ENCODE results near the gene PAM. TPM values are rescaled to one million over a fixed set of nuclear protein-coding genes. Genes with fewer than 3 reads are reported as not detected.
A peak's percentile ranks its signal among the peaks of the same experiment; 100 is the strongest.

The PAM gene
- total and polyA plus RNA-seq, 5 experiments from 2014 or later, result 8.0 to 15.9 (median 9.7) TPM

GRCh38 chr5:102858808-102859207 is 103.7 kb downstream of the PAM start:
- H3K27me3 Mint-ChIP-seq, result peaks cover 0 to 4% (median 0%) of the 10 kb centered on the region in 5 donors
- POLR2A ChIA-PET, result no interaction called here

GRCh38 chr5:102860035-102860434 is 104.9 kb downstream of the PAM start:
- H3K9me3 Mint-ChIP-seq, result peaks cover 0 to 2% (median 0%) of the 10 kb centered on the region in 9 donors
- no peak overlapping the region for H3K4me3 Mint-ChIP-seq
- DNase-seq, result no peak
- peaks cover 0 to 2% (median 0%) of the 10 kb centered on the region in 3 donors for H3K36me3 Mint-ChIP-seq
- H3K4me1 Mint-ChIP-seq, result peaks cover 1 to 23% (median 8%) of the 10 kb centered on the region in 4 donors
- POLR2A ChIA-PET, result no interaction called here
- no peak for ATAC-seq
- peaks cover 2 to 6% (median 5%) of the 10 kb centered on the region in 5 donors for H3K27me3 Mint-ChIP-seq
- H3K27ac Mint-ChIP-seq, result peak overlapping the region in 1 of 10 donors; percentile 58

More at GRCh38 chr5:102858808-102859207, 103.7 kb downstream of the PAM start:
- H3K36me3 Mint-ChIP-seq, result peaks cover 0 to 2% (median 0%) of the 10 kb centered on the region in 3 donors
- peaks cover 0 to 2% (median 0%) of the 10 kb centered on the region in 9 donors for H3K9me3 Mint-ChIP-seq
- no peak overlapping the region for H3K27ac Mint-ChIP-seq
- no peak overlapping the region for H3K4me3 Mint-ChIP-seq
- DNase-seq, result no peak
- no peak for ATAC-seq
- peaks cover 0 to 30% (median 8%) of the 10 kb centered on the region in 4 donors for H3K4me1 Mint-ChIP-seq

- POLR2A ChIA-PET, result no interaction called here
- Mint-ChIP-seq H3K9me3 (no peaks in the 10 kb centered on the region), H3K4me1 (peaks cover 9 to 22% (median 14%) of the 10 kb centered on the region in 4 donors), H3K27me3 (peaks cover 14 to 21% (median 17%) of the 10 kb centered on the region in 5 donors), H3K27ac (no peak overlapping the region), H3K36me3 (peaks cover 0 to 3% (median 0%) of the 10 kb centered on the region in 3 donors), H3K4me3 (no peak overlapping the region)
- DNase-seq (no peak), ATAC-seq (no peak)
These were observed 108.0 kb downstream of the PAM start for GRCh38 chr5:102863058-102863457.

- Mint-ChIP-seq H3K4me3 (no peak overlapping the region), H3K27ac (no peak overlapping the region), H3K9me3 (no peaks in the 10 kb centered on the region), H3K4me1 (peaks cover 9 to 20% (median 14%) of the 10 kb centered on the region in 4 donors), H3K27me3 (peaks cover 15 to 25% (median 21%) of the 10 kb centered on the region in 5 donors), H3K36me3 (peaks cover 1 to 5% (median 5%) of the 10 kb centered on the region in 3 donors)
- no peak for ATAC-seq
- POLR2A ChIA-PET, result no interaction called here
- no peak for DNase-seq
These were observed 108.9 kb downstream of the PAM start for GRCh38 chr5:102863764-102864560.

- no peak for DNase-seq
These were observed 110.0 kb downstream of the PAM start for GRCh38 chr5:102865171-102865509.

GRCh38 chr5:102865510-102866236 is 110.6 kb downstream of the PAM start:
- H3K4me3 Mint-ChIP-seq, result peak overlapping the region; percentile 47 to 83 (median 76)
- peaks cover 0 to 5% (median 0%) of the 10 kb centered on the region in 9 donors for H3K9me3 Mint-ChIP-seq
- ATAC-seq, result peak; percentile 80
- peaks cover 9 to 20% (median 14%) of the 10 kb centered on the region in 4 donors for H3K4me1 Mint-ChIP-seq
- H3K27ac Mint-ChIP-seq, result peak overlapping the region in 2 of 10 donors; percentile 63 to 78
- peaks cover 11 to 20% (median 15%) of the 10 kb centered on the region in 3 donors for H3K36me3 Mint-ChIP-seq
- DNase-seq, result peak in 7 of 10 donors; percentile 8 to 61 (median 20)
- H3K27me3 Mint-ChIP-seq, result peaks cover 20 to 37% (median 25%) of the 10 kb centered on the region in 5 donors
- POLR2A ChIA-PET, result no interaction called here

More at GRCh38 chr5:102865171-102865509, 110.0 kb downstream of the PAM start:
- Mint-ChIP-seq H3K36me3 (peaks cover 11 to 16% (median 15%) of the 10 kb centered on the region in 3 donors), H3K27ac (peak overlapping the region in 2 of 10 donors; percentile 63 to 78), H3K27me3 (peaks cover 20 to 36% (median 25%) of the 10 kb centered on the region in 5 donors), H3K4me3 (peak overlapping the region; percentile 47 to 83 (median 75)), H3K9me3 (peaks cover 0 to 5% (median 0%) of the 10 kb centered on the region in 9 donors), H3K4me1 (peaks cover 9 to 20% (median 14%) of the 10 kb centered on the region in 4 donors)
- ATAC-seq, result no peak
- POLR2A ChIA-PET, result no interaction called here

GRCh38 chr5:102866237-102866600 is 111.1 kb downstream of the PAM start:
- peaks cover 9 to 20% (median 14%) of the 10 kb centered on the region in 4 donors for H3K4me1 Mint-ChIP-seq
- POLR2A ChIA-PET, result no interaction called here

GRCh38 chr5:102867992-102868662 is 113.0 kb downstream of the PAM start:
- no peak for ATAC-seq
- DNase-seq, result no peak
- H3K36me3 Mint-ChIP-seq, result peaks cover 11 to 25% (median 15%) of the 10 kb centered on the region in 3 donors
- H3K4me3 Mint-ChIP-seq, result no peak overlapping the region
- H3K27me3 Mint-ChIP-seq, result peaks cover 20 to 37% (median 25%) of the 10 kb centered on the region in 5 donors
- H3K9me3 Mint-ChIP-seq, result peaks cover 0 to 5% (median 0%) of the 10 kb centered on the region in 9 donors
- POLR2A ChIA-PET, result no interaction called here
- peaks cover 9 to 20% (median 14%) of the 10 kb centered on the region in 4 donors for H3K4me1 Mint-ChIP-seq
- no peak overlapping the region for H3K27ac Mint-ChIP-seq

More at GRCh38 chr5:102866237-102866600, 111.1 kb downstream of the PAM start:
- DNase-seq (peak in 1 of 10 donors; percentile 13), ATAC-seq (peak in 1 of 2 donors; percentile 39)
- peaks cover 11 to 23% (median 15%) of the 10 kb centered on the region in 3 donors for H3K36me3 Mint-ChIP-seq
- H3K27ac Mint-ChIP-seq, result peak overlapping the region in 1 of 10 donors; percentile 50
- H3K9me3 Mint-ChIP-seq, result peaks cover 0 to 5% (median 0%) of the 10 kb centered on the region in 9 donors
- H3K4me3 Mint-ChIP-seq, result peak overlapping the region; percentile 47 to 83 (median 76)
- peaks cover 20 to 37% (median 25%) of the 10 kb centered on the region in 5 donors for H3K27me3 Mint-ChIP-seq

GRCh38 chr5:102869230-102869629 is 114.1 kb downstream of the PAM start:
- Mint-ChIP-seq H3K36me3 (peaks cover 11 to 25% (median 15%) of the 10 kb centered on the region in 3 donors), H3K27ac (no peak overlapping the region), H3K4me1 (peaks cover 9 to 20% (median 14%) of the 10 kb centered on the region in 4 donors), H3K9me3 (peaks cover 0 to 5% (median 0%) of the 10 kb centered on the region in 9 donors), H3K27me3 (peaks cover 20 to 37% (median 25%) of the 10 kb centered on the region in 5 donors), H3K4me3 (no peak overlapping the region)
- DNase-seq (no peak), ATAC-seq (no peak)
- POLR2A ChIA-PET, result no interaction called here

- DNase-seq, result no peak
- ATAC-seq, result no peak
- Mint-ChIP-seq H3K4me1 (no peaks in the 10 kb centered on the region), H3K27ac (no peak overlapping the region), H3K9me3 (peaks cover 0 to 5% (median 0%) of the 10 kb centered on the region in 9 donors), H3K27me3 (peaks cover 5 to 17% (median 8%) of the 10 kb centered on the region in 5 donors), H3K36me3 (peaks cover 11 to 26% (median 12%) of the 10 kb centered on the region in 3 donors), H3K4me3 (no peak overlapping the region)
- POLR2A ChIA-PET, result no interaction called here
These were observed 118.4 kb downstream of the PAM start for GRCh38 chr5:102873379-102873932.

GRCh38 chr5:102874054-102874453 is 118.9 kb downstream of the PAM start:
- no peak overlapping the region for H3K27ac Mint-ChIP-seq
- ATAC-seq, result no peak
- no peaks in the 10 kb centered on the region for H3K4me1 Mint-ChIP-seq
- DNase-seq, result no peak
- H3K4me3 Mint-ChIP-seq, result no peak overlapping the region
- H3K36me3 Mint-ChIP-seq, result peaks cover 9 to 22% (median 9%) of the 10 kb centered on the region in 3 donors
- POLR2A ChIA-PET, result no interaction called here
- peaks cover 0 to 5% (median 0%) of the 10 kb centered on the region in 9 donors for H3K9me3 Mint-ChIP-seq
- peaks cover 4 to 13% (median 4%) of the 10 kb centered on the region in 5 donors for H3K27me3 Mint-ChIP-seq

- DNase-seq (no peak), ATAC-seq (no peak)
- Mint-ChIP-seq H3K27ac (no peak overlapping the region), H3K9me3 (peaks cover 0 to 4% (median 0%) of the 10 kb centered on the region in 9 donors), H3K4me3 (no peak overlapping the region), H3K4me1 (no peaks in the 10 kb centered on the region), H3K27me3 (no peaks in the 10 kb centered on the region), H3K36me3 (peaks cover 0 to 7% (median 5%) of the 10 kb centered on the region in 3 donors)
- POLR2A ChIA-PET, result no interaction called here
These were observed 120.6 kb downstream of the PAM start for GRCh38 chr5:102875721-102876123.
